Measurements from ENCODE around the gene GRXCR2.
"Not testable (repeated sequence)": the region's sequence is repeated elsewhere in the genome, so short reads cannot be mapped to it uniquely, and the experiment has no call there.

The GRXCR2 gene

DNA sequence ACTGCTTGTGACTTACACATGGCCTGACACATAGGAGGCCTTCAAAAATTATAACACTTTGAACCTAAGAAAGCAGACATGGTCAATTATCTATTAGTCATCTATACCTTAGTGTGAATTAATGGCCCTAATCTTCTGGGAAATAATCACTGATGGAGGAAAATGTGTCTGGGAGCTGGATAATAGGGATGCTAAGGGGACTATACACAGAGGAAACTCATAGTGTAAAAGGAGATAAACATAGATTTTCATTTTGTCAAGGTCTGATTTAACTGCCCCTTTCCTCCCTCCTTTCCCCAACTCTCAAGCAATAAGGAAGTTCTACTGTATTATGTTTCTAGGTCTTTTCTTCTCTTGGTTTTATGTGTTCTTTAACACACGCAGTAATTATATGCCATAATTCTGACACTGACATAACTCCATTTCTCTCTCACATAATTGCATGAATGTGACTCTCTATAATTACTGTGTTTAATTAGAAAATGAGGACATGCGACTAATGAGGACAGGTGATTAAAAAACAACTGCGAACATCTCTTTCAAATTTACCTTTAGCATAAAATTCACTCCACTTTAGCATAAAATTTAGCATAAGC is 18.9 kb downstream of the GRXCR2 start:
- Histone ChIP-seq H3K9ac (ENCODE audit: low read length) (no peak overlapping the region), H3K4me1 (ENCODE audit: insufficient read depth, low read length) (peaks cover 5% of the 10 kb centered on the region), H3K4me3 (ENCODE audit: low read depth in 1 of 2, low read length in 2 of 2) (no peak overlapping the region), H3K9me3 (ENCODE audit: low read length) (no peaks in the 10 kb centered on the region), H3K36me3 (ENCODE audit: insufficient read depth, low read length) (no peaks in the 10 kb centered on the region), H3K27ac (ENCODE audit: low read depth, low read length) (no peak overlapping the region), H3K27me3 (ENCODE audit: control insufficient read depth in 1 of 2, insufficient read depth in 2 of 2, low read length in 2 of 2) (no peaks in the 10 kb centered on the region)

DNA sequence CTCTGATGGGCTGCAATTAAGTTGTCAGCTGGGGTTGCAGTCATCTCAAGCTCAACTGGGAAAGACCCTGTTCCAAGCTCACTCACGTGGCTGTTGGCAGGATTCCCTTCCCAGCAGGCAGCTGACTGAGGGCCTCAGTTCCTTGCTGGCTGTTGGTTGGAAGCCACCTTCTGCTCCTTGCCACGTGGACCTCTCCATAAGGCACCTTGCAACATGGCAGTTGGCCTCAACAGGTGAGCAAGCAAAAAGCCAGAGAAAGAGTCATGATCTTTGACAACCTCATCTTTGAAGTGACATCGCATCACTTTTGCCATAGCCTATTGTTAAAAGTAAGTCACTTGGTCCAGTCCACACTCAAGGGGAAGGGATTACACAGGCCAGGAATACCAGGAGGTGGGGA is 19.8 kb downstream of the GRXCR2 start:
- Histone ChIP-seq H3K9me3 (ENCODE audit: low read length) (no peaks in the 10 kb centered on the region), H3K27me3 (ENCODE audit: control insufficient read depth in 1 of 2, insufficient read depth in 2 of 2, low read length in 2 of 2) (no peaks in the 10 kb centered on the region), H3K9ac (ENCODE audit: low read length) (no peak overlapping the region), H3K4me1 (ENCODE audit: insufficient read depth, low read length) (peaks cover 5% of the 10 kb centered on the region), H3K4me3 (ENCODE audit: low read depth in 1 of 2, low read length in 2 of 2) (no peak overlapping the region), H3K27ac (ENCODE audit: low read depth, low read length) (no peak overlapping the region), H3K36me3 (ENCODE audit: insufficient read depth, low read length) (no peaks in the 10 kb centered on the region)

DNA sequence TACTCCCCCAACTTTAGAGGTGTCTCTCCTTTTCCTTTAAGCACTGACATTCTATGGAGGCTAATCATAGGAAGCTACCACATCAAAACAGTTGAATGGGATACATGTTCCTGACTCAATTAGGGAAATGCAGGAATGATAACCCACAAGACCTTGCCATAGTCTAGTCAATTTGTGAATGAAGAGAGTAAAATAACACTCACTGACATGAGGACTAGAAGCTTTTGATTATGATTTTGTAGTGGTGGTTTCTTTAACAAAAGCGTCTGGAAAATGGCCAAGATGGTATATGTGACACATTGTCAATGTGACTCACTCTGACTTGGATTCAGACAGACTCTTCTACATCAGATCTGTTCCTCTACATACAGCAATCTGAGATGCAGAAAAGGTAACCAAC is 24.0 kb downstream of the GRXCR2 start:
- no peaks in the 10 kb centered on the region for H3K27me3 ChIP-seq (ENCODE audit: control insufficient read depth in 1 of 2, insufficient read depth in 2 of 2, low read length in 2 of 2)
- H3K9ac ChIP-seq (ENCODE audit: low read length) = no peak overlapping the region
- no peaks in the 10 kb centered on the region for H3K36me3 ChIP-seq (ENCODE audit: insufficient read depth, low read length)
- H3K27ac ChIP-seq (ENCODE audit: low read depth, low read length) = no peak overlapping the region
- H3K9me3 ChIP-seq (ENCODE audit: low read length) = no peaks in the 10 kb centered on the region
- H3K4me3 ChIP-seq (ENCODE audit: low read depth in 1 of 2, low read length in 2 of 2) = no peak overlapping the region
- no peaks in the 10 kb centered on the region for H3K4me1 ChIP-seq (ENCODE audit: insufficient read depth, low read length)

DNA sequence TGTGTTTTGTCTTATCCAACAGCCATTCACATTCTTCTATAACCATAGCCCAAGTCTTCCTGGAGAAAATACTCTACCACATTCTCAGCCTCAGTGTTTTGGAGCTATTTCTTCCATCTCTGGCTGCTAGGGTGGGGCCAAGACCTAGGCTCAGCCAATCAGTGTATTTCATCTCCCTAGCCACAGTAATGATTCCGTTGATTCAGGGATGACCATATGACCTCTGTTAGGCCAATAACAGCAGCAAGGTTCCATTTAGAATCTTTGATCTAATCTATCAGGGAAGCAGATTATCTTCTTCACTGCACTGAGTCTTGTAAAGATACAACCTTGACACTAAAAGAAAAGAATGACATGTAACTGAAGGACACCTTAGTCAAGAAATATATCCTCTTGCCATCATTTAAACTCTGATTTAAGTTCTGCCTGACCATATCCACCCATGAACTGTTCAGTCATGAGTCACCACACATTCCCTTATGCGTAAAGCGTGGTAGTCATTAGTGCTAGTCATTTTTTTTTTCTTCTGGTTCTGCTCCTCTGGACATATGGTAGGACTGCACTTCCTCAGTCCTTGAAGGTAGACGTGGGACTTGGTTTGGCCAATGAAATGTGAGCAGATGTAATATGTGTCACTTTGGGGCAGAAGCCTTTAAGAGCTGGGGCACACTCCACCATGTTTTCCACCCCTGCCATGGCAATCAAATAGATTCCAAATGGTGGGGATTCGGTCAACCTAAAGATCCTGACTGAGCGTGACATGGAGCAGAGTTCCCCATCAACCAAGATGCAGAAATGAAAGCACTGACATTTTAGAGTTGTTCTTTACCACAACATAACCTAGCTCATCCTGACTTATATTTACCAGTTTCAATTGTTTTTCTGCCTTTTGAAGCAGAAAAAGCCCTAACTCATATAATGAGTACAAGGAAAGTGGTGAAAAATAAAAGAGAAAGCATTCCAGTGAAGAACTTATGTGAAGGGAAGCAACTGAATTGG is 25.0 kb downstream of the GRXCR2 start:
- H3K36me3 ChIP-seq (ENCODE audit: insufficient read depth, low read length) = no peaks in the 10 kb centered on the region
- no peaks in the 10 kb centered on the region for H3K27me3 ChIP-seq (ENCODE audit: control insufficient read depth in 1 of 2, insufficient read depth in 2 of 2, low read length in 2 of 2)
- no peak overlapping the region for H3K27ac ChIP-seq (ENCODE audit: low read depth, low read length)

DNA sequence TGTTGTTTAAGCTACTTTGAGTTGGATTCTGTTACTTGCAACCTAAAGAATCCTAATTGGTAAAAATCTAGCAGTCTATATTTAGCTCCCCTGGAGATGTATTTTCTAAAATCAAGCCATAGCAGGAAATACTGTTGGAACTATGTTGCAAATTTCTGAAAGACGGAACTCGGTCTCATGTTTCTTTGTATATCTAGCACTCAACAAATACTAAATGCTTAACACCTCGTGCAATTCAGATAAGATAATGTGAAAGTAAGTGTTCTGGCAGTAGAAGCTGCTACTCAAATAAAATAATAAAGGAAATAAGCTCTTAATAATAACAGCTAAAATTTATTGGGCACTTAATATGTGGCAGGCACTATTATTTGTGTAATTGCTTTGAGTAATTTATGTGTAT is 26.7 kb downstream of the GRXCR2 start:
- Histone ChIP-seq H3K27ac (ENCODE audit: low read depth, low read length) (no peak overlapping the region), H3K36me3 (ENCODE audit: insufficient read depth, low read length) (no peaks in the 10 kb centered on the region), H3K27me3 (ENCODE audit: control insufficient read depth in 1 of 2, insufficient read depth in 2 of 2, low read length in 2 of 2) (no peaks in the 10 kb centered on the region), H3K4me3 (ENCODE audit: low read depth in 1 of 2, low read length in 2 of 2) (no peak overlapping the region), H3K9me3 (ENCODE audit: low read length) (no peaks in the 10 kb centered on the region), H3K4me1 (ENCODE audit: insufficient read depth, low read length) (no peaks in the 10 kb centered on the region), H3K9ac (ENCODE audit: low read length) (no peak overlapping the region)

More for the DNA sequence above, 25.0 kb downstream of the GRXCR2 start:
- Histone ChIP-seq H3K9me3 (ENCODE audit: low read length) (no peaks in the 10 kb centered on the region), H3K4me1 (ENCODE audit: insufficient read depth, low read length) (no peaks in the 10 kb centered on the region), H3K4me3 (ENCODE audit: low read depth in 1 of 2, low read length in 2 of 2) (no peak overlapping the region), H3K9ac (ENCODE audit: low read length) (no peak overlapping the region)

DNA sequence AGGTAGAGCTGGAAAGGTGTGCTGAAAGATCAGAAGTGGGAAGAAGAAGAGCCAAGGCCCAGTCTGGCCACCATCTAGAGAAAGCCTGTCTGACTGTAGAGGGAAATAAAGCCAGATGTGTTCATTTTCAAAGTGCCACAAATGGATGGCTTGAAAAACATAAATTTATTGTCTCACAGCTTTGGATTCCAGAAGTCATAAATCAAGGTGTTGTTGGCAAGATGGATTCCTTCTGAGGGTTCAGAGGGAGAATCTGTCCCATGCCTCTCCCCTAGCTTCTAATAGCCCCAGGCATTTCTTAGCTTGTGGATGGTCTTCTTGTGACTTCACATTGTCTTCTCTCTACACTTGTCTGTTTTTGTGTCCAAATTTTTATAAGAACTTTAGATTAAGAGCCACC is 31.5 kb downstream of the GRXCR2 start:
- no peak overlapping the region for H3K9ac ChIP-seq (ENCODE audit: low read length)
- H3K27ac ChIP-seq (ENCODE audit: low read depth, low read length) = no peak overlapping the region
- H3K9me3 ChIP-seq (ENCODE audit: low read length) = no peaks in the 10 kb centered on the region
- H3K27me3 ChIP-seq (ENCODE audit: control insufficient read depth in 1 of 2, insufficient read depth in 2 of 2, low read length in 2 of 2) = no peaks in the 10 kb centered on the region
- no peaks in the 10 kb centered on the region for H3K4me1 ChIP-seq (ENCODE audit: insufficient read depth, low read length)
- no peak overlapping the region for H3K4me3 ChIP-seq (ENCODE audit: low read depth in 1 of 2, low read length in 2 of 2)
- H3K36me3 ChIP-seq (ENCODE audit: insufficient read depth, low read length) = no peaks in the 10 kb centered on the region

DNA sequence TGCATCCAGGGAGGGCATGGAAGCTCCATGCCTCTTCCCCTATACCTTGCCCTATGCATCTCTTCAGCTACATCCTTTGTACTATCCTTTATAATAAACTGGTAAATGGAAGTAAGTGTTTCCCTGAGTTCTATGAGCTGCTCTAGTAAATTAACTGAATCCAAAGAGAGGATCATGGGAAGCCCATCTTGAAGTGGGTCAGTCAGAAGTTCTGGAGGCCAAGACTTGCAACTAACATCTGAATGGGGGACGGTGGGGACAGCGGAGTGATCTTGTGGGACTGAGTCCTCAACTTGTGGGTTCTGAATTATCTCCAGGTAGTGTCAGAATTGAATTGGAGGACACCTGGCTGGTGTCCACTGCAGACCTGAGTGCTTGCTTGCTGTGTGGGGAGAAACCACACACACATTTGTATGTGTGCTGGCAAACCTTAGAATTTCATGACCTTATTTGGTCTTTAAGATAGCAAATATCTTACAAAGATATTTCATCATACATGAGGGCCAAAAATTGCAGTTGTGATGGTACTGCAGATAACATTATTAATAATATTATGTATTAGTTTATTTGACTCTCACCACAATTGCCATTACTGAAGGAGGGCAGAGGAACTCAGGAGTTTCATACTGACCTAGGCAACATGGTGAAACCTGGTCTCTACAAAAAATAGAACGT is 32.2 kb downstream of the GRXCR2 start:
- H3K9ac ChIP-seq (ENCODE audit: low read length) = no peak overlapping the region
- H3K9me3 ChIP-seq (ENCODE audit: low read length) = no peaks in the 10 kb centered on the region
- H3K27me3 ChIP-seq (ENCODE audit: control insufficient read depth in 1 of 2, insufficient read depth in 2 of 2, low read length in 2 of 2) = no peaks in the 10 kb centered on the region
- H3K27ac ChIP-seq (ENCODE audit: low read depth, low read length) = no peak overlapping the region
- peaks cover 6% of the 10 kb centered on the region for H3K4me1 ChIP-seq (ENCODE audit: insufficient read depth, low read length)
- H3K36me3 ChIP-seq (ENCODE audit: insufficient read depth, low read length) = no peaks in the 10 kb centered on the region
- H3K4me3 ChIP-seq (ENCODE audit: low read depth in 1 of 2, low read length in 2 of 2) = no peak overlapping the region

DNA sequence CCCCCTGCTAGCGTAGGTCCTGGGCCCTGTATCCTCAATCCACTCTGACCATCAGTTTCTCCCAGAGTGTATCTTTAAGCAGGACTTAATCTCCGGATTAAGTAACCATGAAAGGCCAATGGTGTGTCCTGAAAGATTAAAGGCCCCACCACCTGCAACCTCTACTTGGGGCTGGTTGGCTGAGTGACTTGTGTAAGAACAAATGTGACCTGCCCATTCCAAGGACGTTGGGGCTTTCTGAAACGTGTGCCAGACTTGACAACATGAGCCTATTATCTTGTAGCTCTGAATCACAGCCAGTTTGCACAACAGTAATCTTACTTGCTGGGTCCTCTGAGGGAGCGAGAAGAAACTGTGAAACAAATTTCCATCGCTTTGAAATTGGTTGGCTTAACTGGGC is 34.5 kb downstream of the GRXCR2 start:
- no peak overlapping the region for H3K27ac ChIP-seq (ENCODE audit: low read depth, low read length)

DNA sequence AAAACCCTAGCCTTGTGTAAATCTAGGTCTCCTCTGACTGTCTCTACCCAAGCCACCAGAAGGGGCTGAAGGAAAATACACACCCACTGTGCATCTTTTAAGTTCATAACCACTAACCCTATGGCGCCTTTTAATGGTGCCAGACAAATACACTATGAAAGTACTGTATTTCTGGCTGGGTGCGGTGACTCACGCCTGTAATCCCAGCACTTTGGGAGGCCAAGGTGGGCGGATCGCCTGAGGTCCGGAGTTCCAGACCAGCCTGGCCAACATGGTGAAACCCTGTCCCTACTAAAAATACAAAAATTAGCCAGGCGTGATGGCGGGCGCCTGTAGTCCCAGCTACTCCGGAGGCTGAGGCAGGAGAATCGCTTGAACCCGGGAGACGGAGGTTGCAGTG is 36.6 kb downstream of the GRXCR2 start:
- peak overlapping the region in 1 of 2 donors; percentile 95 for H3K4me3 ChIP-seq (ENCODE audit: low read depth in 1 of 2, low read length in 2 of 2)
- H3K27me3 ChIP-seq (ENCODE audit: control insufficient read depth in 1 of 2, insufficient read depth in 2 of 2, low read length in 2 of 2); H3K9me3 ChIP-seq (ENCODE audit: low read length); H3K9ac ChIP-seq (ENCODE audit: low read length); H3K36me3 ChIP-seq (ENCODE audit: insufficient read depth, low read length); H3K4me1 ChIP-seq (ENCODE audit: insufficient read depth, low read length): not testable (repeated sequence)
- H3K27ac ChIP-seq (ENCODE audit: low read depth, low read length) = peak overlapping the region; percentile 66

More for the DNA sequence above, 34.5 kb downstream of the GRXCR2 start:
- Histone ChIP-seq H3K4me3 (ENCODE audit: low read depth in 1 of 2, low read length in 2 of 2) (no peak overlapping the region), H3K9ac (ENCODE audit: low read length) (no peak overlapping the region), H3K36me3 (ENCODE audit: insufficient read depth, low read length) (no peaks in the 10 kb centered on the region), H3K27me3 (ENCODE audit: control insufficient read depth in 1 of 2, insufficient read depth in 2 of 2, low read length in 2 of 2) (no peaks in the 10 kb centered on the region), H3K4me1 (ENCODE audit: insufficient read depth, low read length) (peaks cover 7% of the 10 kb centered on the region), H3K9me3 (ENCODE audit: low read length) (no peaks in the 10 kb centered on the region)

DNA sequence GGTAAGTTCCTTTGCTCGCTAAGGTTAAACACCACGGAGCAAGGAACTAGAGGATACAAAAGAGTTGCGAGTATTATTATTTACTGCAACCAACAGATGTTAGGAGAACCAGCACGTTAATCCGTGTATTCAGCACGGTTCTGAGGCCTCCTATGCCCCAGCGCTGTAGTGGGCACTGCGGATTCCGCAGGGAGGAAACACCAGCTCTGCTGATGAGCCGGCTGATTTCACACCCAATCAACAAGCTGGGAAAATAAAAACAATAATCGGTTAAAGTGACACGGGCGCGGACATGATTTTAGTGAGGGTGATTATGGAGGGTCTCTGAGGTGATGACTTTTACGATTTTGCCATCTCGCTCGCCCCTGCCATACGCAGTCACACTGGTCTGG is 37.0 kb downstream of the GRXCR2 start:
- Histone ChIP-seq H3K9ac (ENCODE audit: low read length) (peak overlapping the region; percentile 66), H3K4me3 (ENCODE audit: low read depth in 1 of 2, low read length in 2 of 2) (peak overlapping the region; percentile 63 to 95), H3K4me1 (ENCODE audit: insufficient read depth, low read length) (peaks cover 13% of the 10 kb centered on the region), H3K36me3 (ENCODE audit: insufficient read depth, low read length) (no peaks in the 10 kb centered on the region), H3K27me3 (ENCODE audit: control insufficient read depth in 1 of 2, insufficient read depth in 2 of 2, low read length in 2 of 2) (no peaks in the 10 kb centered on the region), H3K9me3 (ENCODE audit: low read length) (no peaks in the 10 kb centered on the region), H3K27ac (ENCODE audit: low read depth, low read length) (peak overlapping the region; percentile 66)

Data from muscle layer of colon (tissue), 2 donors.